RPMI7951 (cell line): Measurements from ENCODE around the gene KDM4B. TPM values are rescaled to one million over a fixed set of nuclear protein-coding genes. Genes with fewer than 3 reads are reported as not detected.

Experiments used
- DNase-seq: peaks from one replicate; pipeline ENCODE4 v3.0.0-alpha.2; 2012; ENCODE audit warnings: low read depth
- total RNA-seq: library from RNA; depleted of rRNA; stranded (reverse); fragments of >200 nt; shearing (Covaris generic); gene quantifications from 2 replicates; pipeline ENCODE4 v1.2.3, GENCODE V29; 2014

Gene KDM4B
- total RNA-seq, 1 experiment from 2014 or later, result 6.2 TPM

GRCh38 chr19:5048727-5049553, 80.0 kb downstream of the KDM4B start:
- peak; percentile 80 for DNase-seq

DNA sequence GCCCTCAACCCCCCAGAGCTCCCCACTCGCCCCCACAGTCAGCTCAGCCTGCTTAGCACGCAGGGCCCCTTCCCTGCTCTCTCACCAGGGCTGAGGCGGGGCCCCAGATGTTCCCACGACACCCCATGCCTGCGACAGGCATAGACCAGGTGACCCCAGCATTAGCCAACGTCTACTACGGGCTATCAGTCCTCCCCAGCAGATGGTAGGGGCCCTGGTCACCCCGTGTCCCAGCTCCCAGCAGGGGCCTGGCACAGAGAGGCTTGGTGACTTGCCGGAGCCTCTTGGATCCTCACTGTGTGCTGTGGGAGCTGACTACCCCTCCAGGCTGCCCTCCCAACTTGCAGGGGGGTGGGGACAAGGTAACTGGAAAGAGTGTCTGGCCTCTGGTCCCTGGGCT, 80.6 kb downstream of the KDM4B start:
- no peak for DNase-seq

- DNase-seq, result no peak
Measured at GRCh38 chr19:5050067-5050656, 81.2 kb downstream of the KDM4B start.

DNA sequence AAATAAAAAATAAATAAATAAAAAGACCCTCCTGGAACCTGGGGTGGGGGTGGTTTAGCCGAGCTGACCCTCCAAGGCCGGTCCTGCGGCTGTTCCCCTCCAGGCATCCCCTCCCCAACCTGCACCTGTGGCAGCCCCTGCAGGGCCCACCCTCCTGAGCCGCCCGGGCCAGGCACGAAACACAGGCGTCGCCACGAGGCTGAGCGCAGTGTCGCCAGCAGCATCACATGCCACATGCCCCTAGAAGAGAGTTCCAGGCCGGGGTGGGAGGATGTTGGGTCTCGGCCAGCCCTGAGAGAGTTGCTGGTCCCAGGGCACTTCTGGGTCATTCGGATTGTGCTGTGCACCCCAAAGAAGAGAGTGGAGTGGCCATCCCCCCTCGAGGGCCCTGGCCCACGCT, 82.0 kb downstream of the KDM4B start:
- no peak for DNase-seq

DNA sequence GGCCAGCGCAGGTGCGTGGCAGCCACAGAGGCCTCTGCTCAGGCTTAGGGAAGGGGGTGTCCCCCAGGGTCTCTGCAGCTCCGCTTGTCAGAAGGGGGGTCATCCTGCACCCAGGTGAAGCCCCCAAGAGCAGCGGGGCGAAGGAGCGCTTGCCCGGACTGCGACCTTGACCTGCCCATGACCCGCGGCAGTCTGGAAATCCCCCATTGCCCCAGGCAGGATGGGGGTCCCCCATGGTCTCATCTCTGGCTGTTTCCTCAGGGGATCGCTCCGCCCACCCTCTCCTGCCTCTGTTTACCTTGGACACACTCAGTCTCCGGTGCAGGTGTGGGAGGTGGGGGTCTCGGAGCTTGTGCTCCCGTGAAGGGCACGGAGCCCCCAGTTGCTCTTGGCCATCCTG, 82.7 kb downstream of the KDM4B start:
- DNase-seq, result no peak

GRCh38 chr19:5052515-5052914, 83.6 kb downstream of the KDM4B start:
- DNase-seq, result no peak

DNA sequence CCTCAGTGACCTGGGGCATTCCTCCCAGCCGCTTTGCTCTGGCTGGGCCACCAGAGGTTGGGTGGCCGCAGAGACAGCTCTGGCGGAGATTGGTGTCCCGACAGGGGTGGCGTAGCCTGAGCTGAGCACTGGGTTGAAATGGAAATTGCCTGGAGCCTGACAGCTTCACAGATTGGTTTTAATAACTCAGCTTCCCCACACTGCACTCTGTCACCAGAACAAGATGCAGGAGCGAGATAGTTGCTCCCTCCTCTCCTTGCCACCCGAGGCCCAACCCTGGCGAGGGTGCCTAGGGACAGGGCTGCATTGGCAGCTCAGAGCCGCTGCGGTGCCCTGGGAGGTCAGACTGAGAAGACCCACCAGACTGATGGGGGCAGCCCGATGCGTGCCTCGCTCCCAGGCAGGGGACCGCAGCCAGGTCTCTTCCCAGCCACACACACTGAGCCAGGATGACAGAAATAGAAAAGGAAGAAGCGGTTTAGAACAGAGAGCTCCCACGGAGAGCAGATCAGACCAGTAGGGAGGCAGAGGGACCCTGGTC, 84.1 kb downstream of the KDM4B start:
- no peak for DNase-seq

- no peak for DNase-seq
Measured at GRCh38 chr19:5053661-5054060, 84.7 kb downstream of the KDM4B start.

DNA sequence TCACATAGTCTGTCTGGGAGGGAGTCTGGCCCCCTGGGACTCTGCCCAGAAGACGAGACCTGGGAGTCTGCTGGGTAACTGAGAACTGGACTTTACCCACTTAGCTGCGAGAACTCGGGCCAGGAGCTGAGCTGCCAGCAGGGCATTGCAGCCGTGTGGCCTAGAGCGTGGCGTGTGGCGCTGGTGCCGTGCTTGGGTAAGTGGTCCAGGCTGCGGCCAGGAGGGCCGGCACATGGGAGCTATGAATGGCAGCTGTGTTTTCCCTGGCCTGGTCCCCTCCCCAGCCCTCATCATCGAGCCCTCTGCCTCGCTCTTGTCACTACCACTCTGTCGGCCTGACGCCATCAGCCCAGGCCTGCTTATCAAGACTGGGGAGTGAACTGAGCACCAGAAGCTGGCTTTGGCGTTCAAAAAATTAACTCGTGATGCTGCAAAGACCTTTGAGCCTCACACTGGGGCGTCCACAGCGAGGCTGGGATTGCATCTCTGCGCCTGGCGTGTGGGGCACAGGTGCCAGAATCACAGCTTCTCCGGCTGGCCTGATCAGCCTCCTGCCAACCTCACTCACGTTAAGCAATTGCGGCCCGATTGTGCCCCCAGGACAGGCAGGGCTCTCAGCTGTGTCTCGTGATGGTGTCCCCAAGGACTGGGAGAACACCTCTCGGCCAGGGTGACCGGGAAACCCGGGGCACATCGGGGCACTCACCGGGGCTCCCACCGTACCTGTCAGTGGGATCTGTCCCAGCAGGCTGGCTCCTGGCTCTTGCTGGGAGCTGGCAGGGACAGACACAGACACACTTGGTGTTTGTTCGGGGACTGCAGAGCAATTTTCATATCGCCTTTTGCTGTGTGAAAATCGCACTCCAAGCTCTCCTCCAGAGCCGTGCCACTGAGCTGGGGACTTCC, 85.9 kb downstream of the KDM4B start:
- no peak for DNase-seq

- DNase-seq, result no peak
Measured at GRCh38 chr19:5055457-5055776, 86.5 kb downstream of the KDM4B start.

DNA sequence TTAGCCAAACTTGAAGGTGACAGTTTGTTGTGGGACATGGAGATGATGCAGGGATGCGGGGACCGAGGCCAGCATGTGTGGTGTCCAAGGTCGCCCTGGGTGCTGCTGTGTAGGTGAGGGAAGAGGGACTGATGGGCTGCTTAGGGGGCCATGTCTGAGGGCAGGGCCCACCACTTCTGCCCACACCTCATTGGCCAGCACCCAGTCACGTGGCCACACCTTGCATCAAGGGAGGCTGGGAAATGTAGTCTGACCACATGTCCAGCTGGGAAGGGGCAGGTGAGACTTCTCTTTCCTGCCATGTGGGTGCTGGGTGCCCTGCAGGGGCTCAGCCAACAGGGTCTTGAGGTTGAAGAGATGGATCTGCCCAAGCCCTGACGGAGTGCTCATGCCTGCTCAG, 88.9 kb downstream of the KDM4B start:
- DNase-seq, result no peak

GRCh38 chr19:5058521-5059212, 89.8 kb downstream of the KDM4B start:
- DNase-seq, result no peak

- no peak for DNase-seq
Measured at GRCh38 chr19:5059213-5059574, 90.3 kb downstream of the KDM4B start.

- no peak for DNase-seq
Measured at GRCh38 chr19:5059793-5060192, 90.9 kb downstream of the KDM4B start.

- DNase-seq, result no peak
Measured at GRCh38 chr19:5062195-5062594, 93.3 kb downstream of the KDM4B start.

DNA sequence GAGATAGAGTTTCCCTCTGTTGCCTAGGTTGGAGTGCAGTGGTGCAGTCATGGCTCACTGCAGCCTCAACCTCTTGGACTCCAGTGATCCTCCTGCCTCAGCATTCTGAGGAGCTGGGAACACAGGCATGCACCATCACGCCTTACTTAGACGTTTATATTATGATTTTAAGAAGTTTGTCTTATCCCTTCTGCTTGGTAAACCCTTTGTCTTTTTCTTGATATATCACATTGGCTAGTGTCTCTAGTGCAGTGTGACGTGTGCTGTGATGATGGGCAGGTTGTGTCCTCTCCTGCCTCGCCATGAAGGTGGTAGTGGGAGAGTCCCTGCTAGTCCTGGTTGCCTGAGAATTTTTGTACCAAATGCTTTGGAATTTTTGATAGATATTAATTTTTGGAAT, 93.9 kb downstream of the KDM4B start:
- no peak for DNase-seq

DNA sequence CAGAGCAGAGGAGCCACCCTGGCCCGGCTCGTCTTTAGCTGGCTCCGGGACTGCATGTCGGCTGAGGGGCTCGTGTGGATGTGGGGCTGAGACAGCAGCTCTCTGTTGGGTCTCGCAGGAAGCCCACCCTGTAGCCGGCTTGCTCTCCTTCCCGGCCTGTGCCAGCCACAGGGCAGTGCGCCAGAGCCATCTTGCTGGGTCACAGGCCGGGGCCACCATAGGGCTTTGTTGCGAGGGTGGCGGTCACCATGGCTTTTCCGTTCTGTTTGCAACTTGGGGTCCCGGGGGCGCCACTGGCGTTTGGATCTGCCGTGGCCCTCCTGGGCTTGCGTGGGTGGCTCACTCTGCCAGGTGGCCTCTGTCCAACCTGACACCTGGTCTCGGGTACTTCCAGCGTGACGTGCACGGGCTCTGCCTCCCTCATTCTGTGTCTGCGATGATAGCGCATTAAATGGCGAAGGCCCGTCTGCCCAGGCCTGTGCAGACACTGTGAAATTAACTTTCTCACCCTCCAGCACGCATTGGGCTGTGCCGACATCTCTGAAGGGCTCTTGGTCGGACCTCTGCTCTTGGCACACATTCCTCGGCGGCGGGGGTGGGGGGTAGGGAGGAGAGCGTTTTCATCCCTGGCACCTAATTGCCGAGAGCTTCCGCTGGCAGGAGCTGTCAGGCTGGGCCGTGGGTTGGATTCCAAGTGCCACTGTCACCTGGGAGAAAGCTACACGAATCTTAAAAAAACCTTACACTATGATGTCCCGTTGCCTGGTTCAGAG, 95.1 kb downstream of the KDM4B start:
- no peak for DNase-seq

GRCh38 chr19:5064896-5065295, 96.0 kb downstream of the KDM4B start:
- no peak for DNase-seq

DNA sequence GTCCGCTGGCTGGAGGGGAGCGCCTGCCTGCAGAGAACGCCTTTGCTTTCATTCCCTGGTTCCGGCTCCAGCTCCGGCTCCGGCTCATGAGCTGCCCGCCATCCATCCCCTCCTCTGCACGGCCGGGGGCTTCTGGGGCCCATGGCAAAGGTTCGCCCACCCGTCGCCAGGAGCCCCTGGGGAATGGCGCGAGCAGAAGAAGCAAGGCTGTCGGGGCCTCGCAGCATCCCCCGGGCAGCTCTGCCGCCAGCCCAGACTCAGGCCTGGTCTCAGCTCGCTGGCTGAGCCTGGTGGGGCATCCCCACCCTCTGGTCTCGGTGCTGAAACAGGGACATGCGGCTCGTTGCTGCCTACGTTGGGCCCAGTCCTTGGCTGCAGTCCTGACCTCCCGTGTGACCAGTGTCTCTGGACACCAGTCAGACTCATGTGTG, 96.8 kb downstream of the KDM4B start:
- no peak for DNase-seq

GRCh38 chr19:5066768-5067167, 97.9 kb downstream of the KDM4B start:
- DNase-seq, result no peak

- DNase-seq, result no peak
Measured at GRCh38 chr19:5067678-5068077, 98.8 kb downstream of the KDM4B start.
